Keratinocyte (primary cell): ENCODE data around the gene CLPTM1L. TPM values are rescaled to one million over a fixed set of nuclear protein-coding genes. Genes with fewer than 3 reads are reported as not detected.

ENCODE experiments used
- DNase-seq: peaks from one replicate; pipeline ENCODE4 v3.0.0-alpha.2; 2011; ENCODE audit warnings: low read depth, missing footprints, low spot score
- FAIRE-seq: peaks from 2 replicates; lab custom pipeline; 2011; peaks lifted over from hg19 to GRCh38; lab: Jason Lieb, UNC
- H2AFZ ChIP-seq: 2 replicates; pipeline ENCODE4 v1.6.0; 2012; ENCODE audit warnings: low read length, control low read depth, inconsistent platforms; ENCODE audit not compliant: control insufficient read depth
- H3K27ac ChIP-seq: 2 replicates; pipeline ENCODE4 v1.5.1; 2011; ENCODE audit warnings: low read length; ENCODE audit not compliant: control insufficient read depth, insufficient read depth
- H3K27me3 ChIP-seq: 3 replicates; pipeline ENCODE4 v1.6.0; 2011; ENCODE audit warnings: low read length; ENCODE audit not compliant: control insufficient read depth, insufficient read depth; ENCODE audit errors: extremely low read depth
- H3K36me3 ChIP-seq, 2 experiments: 2 replicates in 1 of 2; 3 replicates in 1 of 2; pipeline ENCODE4 v1.5.1; 2011; ENCODE audit warnings: low read length in 2 of 2, mild to moderate bottlenecking in 1 of 2; ENCODE audit not compliant: control insufficient read depth in 2 of 2, insufficient read depth in 2 of 2; ENCODE audit errors: extremely low read depth in 1 of 2
- H3K4me1 ChIP-seq: 3 replicates; pipeline ENCODE4 v1.5.1; 2011; ENCODE audit warnings: low read length; ENCODE audit not compliant: control insufficient read depth, insufficient read depth; ENCODE audit errors: extremely low read depth
- H3K4me2 ChIP-seq: 3 replicates; pipeline ENCODE4 v1.6.0; 2011; ENCODE audit warnings: low read depth, low read length; ENCODE audit not compliant: control insufficient read depth, insufficient read depth; ENCODE audit errors: extremely low read depth
- H3K4me3 ChIP-seq, 3 experiments: fragments of 200-600 bp in 1 of 3; sonication (generic) in 1 of 3; 2 replicates in 2 of 3; 3 replicates in 1 of 3; pipeline ENCODE4 v1.5.1; 2011 to 2016; ENCODE audit warnings: low read length in 3 of 3, mild to moderate bottlenecking in 3 of 3, control low read depth in 2 of 3, inconsistent platforms in 1 of 3, low read depth in 1 of 3, mixed read lengths in 1 of 3, mixed run types in 1 of 3, moderate library complexity in 1 of 3; ENCODE audit not compliant: control insufficient read depth in 2 of 3, insufficient read depth in 2 of 3; ENCODE audit errors: extremely low read depth in 1 of 3
- H3K79me2 ChIP-seq: 2 replicates; pipeline ENCODE4 v1.6.0; 2012; ENCODE audit warnings: low read length; ENCODE audit not compliant: control insufficient read depth, insufficient read depth
- H3K9ac ChIP-seq: 3 replicates; pipeline ENCODE4 v1.6.0; 2011; ENCODE audit warnings: low read length; ENCODE audit not compliant: control insufficient read depth, insufficient read depth; ENCODE audit errors: extremely low read depth
- H3K9me1 ChIP-seq: 3 replicates; pipeline ENCODE4 v1.6.0; 2011; ENCODE audit warnings: low read length; ENCODE audit not compliant: control insufficient read depth, insufficient read depth; ENCODE audit errors: extremely low read depth
- H3K9me3 ChIP-seq: 2 replicates; pipeline ENCODE4 v1.5.1; 2012; ENCODE audit warnings: low read depth, low read length; ENCODE audit not compliant: control insufficient read depth
- H4K20me1 ChIP-seq: 3 replicates; pipeline ENCODE4 v1.6.0; 2011; ENCODE audit warnings: low read length; ENCODE audit not compliant: control insufficient read depth, insufficient read depth; ENCODE audit errors: extremely low read depth
- CTCF ChIP-seq, 3 experiments: IDR thresholded peaks in 1 of 3; conservative IDR thresholded peaks in 1 of 3; optimal IDR thresholded peaks in 1 of 3; 2 replicates in 2 of 3; 3 replicates in 1 of 3; pipeline versions ENCODE3 to v1.5.1; 2011; ENCODE audit warnings: low read length in 3 of 3, mild to moderate bottlenecking in 3 of 3, moderate library complexity in 2 of 3, control low read depth in 1 of 3, inconsistent platforms in 1 of 3; ENCODE audit not compliant: insufficient read depth in 2 of 3; ENCODE audit errors: extremely low read depth in 1 of 3
- EZH2 ChIP-seq: IDR thresholded peaks from one replicate; pipeline ENCODE4 v1.6.1; 2012; ENCODE audit warnings: inconsistent platforms, mild to moderate bottlenecking, low read length, moderate library complexity
- dilution Hi-C: fragments of 300-500 bp; cut with MboI; formaldehyde crosslinking; loops from one replicate; pipeline ENCODE4 v1.7.0; 2020; ENCODE audit warnings: low sequenced_read_pairs; ENCODE audit not compliant: extremely low pct_ligation_motif_present
- polyA plus RNA-seq, 5 experiments: library from polyadenylated mRNA; depleted of rRNA in 3 of 5; stranded (reverse) in 3 of 5; stranded (forward) in 1 of 5; unstranded in 1 of 5; fragments of >200 nt; gene quantifications; 1 replicate in 1 of 5; 2 replicates in 3 of 5; 3 replicates in 1 of 5; pipeline versions ENCODE4 v1.2.1 to v1.2.3, GENCODE V29; 2011 to 2012; ENCODE audit warnings: missing spikeins in 2 of 5, low read depth in 1 of 5, low replicate concordance in 1 of 5
- small RNA-seq, 3 experiments: library from RNA; depleted of rRNA; stranded (forward); fragments of <200 nt; gene quantifications; one replicate each; pipeline ENCODE3, GENCODE V24; 2012; ENCODE audit warnings: low read depth in 3 of 3, low replicate concordance in 1 of 3; ENCODE audit not compliant: insufficient read length in 3 of 3

CLPTM1L gene
- polyA plus RNA-seq, 1 donor (not counting 4 experiments of a cell fraction or from before 2014, with no cell fraction given): 142 TPM

- no peak for FAIRE-seq
- peaks cover 3% of the 10 kb centered on the region for H3K9me3 ChIP-seq
- dilution Hi-C loops: no loop called here
Observed at GRCh38 chr5:1268056-1268455, 76.8 kb downstream of the CLPTM1L start.

More at GRCh38 chr5:1268056-1268455, 76.8 kb downstream of the CLPTM1L start:
- Histone ChIP-seq H3K27me3 (no peaks in the 10 kb centered on the region), H3K4me3 (no peak overlapping the region), H3K27ac (no peak overlapping the region), H3K36me3 (no peaks in the 10 kb centered on the region), H3K79me2 (no peaks in the 10 kb centered on the region), H3K4me1 (no peaks in the 10 kb centered on the region), H3K4me2 (no peak overlapping the region), H4K20me1 (no peaks in the 10 kb centered on the region), H3K9me1 (no peaks in the 10 kb centered on the region), H2AFZ (no peak overlapping the region), H3K9ac (no peak overlapping the region)
- TF ChIP-seq CTCF (optimal IDR thresholded peaks at IDR 0.05 in 1 of 3, IDR thresholded peaks at IDR 0.05 in 1 of 3, conservative IDR thresholded peaks at IDR 0.05 in 1 of 3; ENCODE audit: extremely low read depth in 1 of 3, insufficient read depth in 2 of 3, low read length in 3 of 3): no peak
- no peak for TF ChIP-seq EZH2
- DNase-seq: no peak

Small RNA genes lying within 50 kb of the gene (small RNA-seq; reads per million reads assigned to genes)
- gene MIR4457: 0 to 0.25 (median 0) reads per million in 3 experiments

Other genes starting within 250 kb of the CLPTM1L start
- 1.5 to 2.4 TPM (median 2.3 TPM) in 3 replicates for gene SLC12A7, start 233.0 kb downstream of the CLPTM1L start, polyA plus RNA-seq
- not detected in 3 replicates for gene SLC6A19, start 143.5 kb downstream of the CLPTM1L start, polyA plus RNA-seq
- not detected in 3 replicates for gene SLC6A18, start 119.7 kb downstream of the CLPTM1L start, polyA plus RNA-seq
- not detected in 3 replicates for gene TERT, start 50.0 kb downstream of the CLPTM1L start, polyA plus RNA-seq
- gene SLC6A3, start 100.3 kb upstream of the CLPTM1L start, polyA plus RNA-seq: 0.03 TPM in 1 of 3 replicates, not detected in the others
- gene LPCAT1, start 178.9 kb upstream of the CLPTM1L start, polyA plus RNA-seq: 25.4 to 67.3 TPM (median 32.9 TPM) in 3 replicates